H1 (cell line): ENCODE measurements around the gene GRIFIN. TPM values are rescaled to one million over a fixed set of nuclear protein-coding genes. Genes with fewer than 3 reads are reported as not detected.

Experiments used
- CTCF ChIA-PET: fragments of 300-600 bp; sonication (Branson Sonifier 250); formaldehyde crosslinking; loops from one replicate; lab custom pipeline; 2021; ENCODE audit not compliant: partially characterized antibody; lab: Charles Lee
- POLR2A ChIA-PET: fragments of 300-600 bp; sonication (Branson Sonifier 250); formaldehyde crosslinking; loops from one replicate; lab custom pipeline; 2021; ENCODE audit warnings: inconsistent platforms; ENCODE audit not compliant: partially characterized antibody; lab: Charles Lee
- DNase-seq, 2 experiments: peaks; one replicate each; pipeline versions ENCODE4 v3.0.0 to v3.0.0-alpha.2; 2010 to 2022; ENCODE audit warnings: low spot score in 2 of 2, low read depth in 1 of 2, mixed read lengths in 1 of 2
- FAIRE-seq: peaks from 2 replicates; lab custom pipeline; 2011; peaks lifted over from hg19 to GRCh38; lab: Jason Lieb, UNC
- H2AFZ ChIP-seq: 2 replicates; pipeline ENCODE4 v1.8.1; 2012; ENCODE audit warnings: low read length, inconsistent platforms
- H2AK5ac ChIP-seq: 2 replicates; pipeline ENCODE4 v1.6.1; 2013; ENCODE audit warnings: low read depth, low read length
- H2BK120ac ChIP-seq: replicated peaks from 2 replicates; pipeline ENCODE3; 2013; ENCODE audit warnings: low read depth, low read length, inconsistent platforms
- H2BK12ac ChIP-seq: 2 replicates; pipeline ENCODE4 v1.6.1; 2013; ENCODE audit warnings: low read depth, low read length
- H2BK15ac ChIP-seq: 2 replicates; pipeline ENCODE4 v1.6.1; 2013; ENCODE audit warnings: low read length
- H2BK20ac ChIP-seq: 2 replicates; pipeline ENCODE4 v1.6.1; 2013; ENCODE audit warnings: low read length
- H2BK5ac ChIP-seq: 2 replicates; pipeline ENCODE4 v1.6.1; 2013; ENCODE audit warnings: low read depth, low read length
- H3K14ac ChIP-seq: 2 replicates; pipeline ENCODE4 v1.6.1; 2013; ENCODE audit warnings: inconsistent platforms; ENCODE audit not compliant: insufficient read length
- H3K18ac ChIP-seq: 2 replicates; pipeline ENCODE4 v1.6.1; 2013; ENCODE audit warnings: low read length; ENCODE audit errors: extremely low read depth
- H3K23ac ChIP-seq: 2 replicates; pipeline ENCODE4 v1.6.1; 2013; ENCODE audit warnings: inconsistent platforms; ENCODE audit not compliant: insufficient read length
- H3K23me2 ChIP-seq: 2 replicates; pipeline ENCODE4 v1.6.1; 2013; ENCODE audit warnings: low read depth, low read length
- H3K27ac ChIP-seq: 2 replicates; pipeline ENCODE4 v1.6.1; 2011; ENCODE audit warnings: low read depth, low read length, inconsistent platforms
- H3K27me3 ChIP-seq, 4 experiments: replicated peaks in 1 of 4; 1 replicate in 1 of 4; 2 replicates in 3 of 4; pipeline versions ENCODE4 v1.6.1 to v1.8.1; 2011 to 2013; ENCODE audit warnings: low read length in 3 of 4, mild to moderate bottlenecking in 3 of 4, inconsistent platforms in 2 of 4, mixed read lengths in 2 of 4, moderate library complexity in 1 of 4; ENCODE audit not compliant: control insufficient read depth in 3 of 4, insufficient read depth in 3 of 4; ENCODE audit errors: extremely low read depth in 1 of 4
- H3K36me3 ChIP-seq, 4 experiments: 2 replicates each; pipeline versions ENCODE4 v1.6.1 to v1.8.1; 2011 to 2013; ENCODE audit warnings: mild to moderate bottlenecking in 4 of 4, low read length in 3 of 4, moderate library complexity in 2 of 4, control low read depth in 1 of 4, inconsistent platforms in 1 of 4; ENCODE audit not compliant: insufficient read depth in 4 of 4, control insufficient read depth in 2 of 4
- H3K4ac ChIP-seq: replicated peaks from 2 replicates; pipeline ENCODE3; 2013; ENCODE audit warnings: low read length, low read depth, mixed read lengths, inconsistent platforms; ENCODE audit not compliant: insufficient read length
- H3K4me1 ChIP-seq, 4 experiments: replicated peaks in 1 of 4; 1 replicate in 1 of 4; 2 replicates in 3 of 4; pipeline versions ENCODE4 v1.6.1 to v1.8.1; 2011 to 2013; ENCODE audit warnings: low read length in 3 of 4, inconsistent platforms in 2 of 4, mixed read lengths in 1 of 4; ENCODE audit not compliant: insufficient read depth in 4 of 4, control insufficient read depth in 3 of 4
- H3K4me2 ChIP-seq, 2 experiments: 2 replicates each; pipeline versions ENCODE4 v1.6.1 to v1.8.1; 2011 to 2013; ENCODE audit warnings: low read depth in 2 of 2, low read length in 2 of 2, control low read depth in 1 of 2, inconsistent platforms in 1 of 2, mild to moderate bottlenecking in 1 of 2; ENCODE audit not compliant: insufficient read depth in 1 of 2
- H3K4me3 ChIP-seq, 4 experiments: fragments of 200-600, 300-600 bp in 1 of 4; sonication (generic), shearing (Covaris generic), sonication (Bioruptor Twin) in 1 of 4; 2 replicates each; pipeline versions ENCODE4 v1.5.1 to v1.8.1; 2011 to 2016; ENCODE audit warnings: low read length in 4 of 4, low read depth in 3 of 4, control low read depth in 2 of 4, inconsistent platforms in 2 of 4, mild to moderate bottlenecking in 2 of 4, mixed read lengths in 1 of 4, moderate library complexity in 1 of 4; ENCODE audit not compliant: insufficient read depth in 2 of 4; ENCODE audit errors: extremely low read depth in 1 of 4
- H3K56ac ChIP-seq: replicated peaks from 2 replicates; pipeline ENCODE3; 2013; ENCODE audit warnings: low read depth, mild to moderate bottlenecking, mixed read lengths, low read length, inconsistent platforms; ENCODE audit not compliant: insufficient read length
- H3K79me1 ChIP-seq: 2 replicates; pipeline ENCODE4 v1.6.1; 2013; ENCODE audit warnings: low read depth, low read length, control low read depth
- H3K79me2 ChIP-seq, 2 experiments: 2 replicates each; pipeline versions ENCODE4 v1.6.1 to v1.8.1; 2012 to 2013; ENCODE audit warnings: low read length in 2 of 2, mild to moderate bottlenecking in 2 of 2, inconsistent platforms in 1 of 2; ENCODE audit not compliant: insufficient read depth in 2 of 2, control insufficient read depth in 1 of 2
- H3K9ac ChIP-seq, 4 experiments: replicated peaks in 1 of 4; 1 replicate in 1 of 4; 2 replicates in 3 of 4; pipeline versions ENCODE4 v1.6.1 to v1.8.1; 2011 to 2013; ENCODE audit warnings: low read depth in 3 of 4, low read length in 3 of 4, control low read depth in 2 of 4, mild to moderate bottlenecking in 2 of 4, moderate library complexity in 2 of 4, inconsistent platforms in 1 of 4; ENCODE audit errors: extremely low read depth in 1 of 4
- H3K9me3 ChIP-seq, 2 experiments: 2 replicates each; pipeline versions ENCODE4 v1.6.1 to v1.8.1; 2012 to 2013; ENCODE audit warnings: mild to moderate bottlenecking in 2 of 2, moderate library complexity in 2 of 2, control low read depth in 1 of 2, inconsistent platforms in 1 of 2, low read depth in 1 of 2, low read length in 1 of 2, mixed read lengths in 1 of 2; ENCODE audit not compliant: insufficient read depth in 2 of 2
- H4K20me1 ChIP-seq, 2 experiments: replicated peaks in 1 of 2; 2 replicates each; pipeline versions ENCODE3 to v1.8.1; 2011 to 2013; ENCODE audit warnings: inconsistent platforms in 2 of 2, low read length in 2 of 2, mild to moderate bottlenecking in 1 of 2; ENCODE audit not compliant: insufficient read depth in 2 of 2, control insufficient read depth in 1 of 2
- H4K5ac ChIP-seq: 2 replicates; pipeline ENCODE4 v1.6.1; 2013; ENCODE audit warnings: low read length, low read depth, mixed read lengths, inconsistent platforms; ENCODE audit not compliant: insufficient read length
- H4K8ac ChIP-seq: 2 replicates; pipeline ENCODE4 v1.8.0; 2013; ENCODE audit warnings: mild to moderate bottlenecking, moderate library complexity, low read length, inconsistent platforms; ENCODE audit not compliant: insufficient read depth; ENCODE audit errors: extremely low read depth
- H4K91ac ChIP-seq: replicated peaks from 2 replicates; pipeline ENCODE3; 2013; ENCODE audit warnings: low read length, mixed read lengths, inconsistent platforms; ENCODE audit not compliant: insufficient read length
- JUN ChIP-seq: IDR thresholded peaks from 2 replicates; pipeline ENCODE4 v1.6.1; 2011; ENCODE audit warnings: low read depth, mild to moderate bottlenecking, improper control_type of control experiment, low read length
- KDM5A ChIP-seq: fragments of 200-600 bp; IDR thresholded peaks from 2 replicates; pipeline ENCODE4 v1.7.1; 2012; ENCODE audit warnings: mild to moderate bottlenecking, low read length, inconsistent platforms, mixed read lengths
- PHF8 ChIP-seq: fragments of 200-600 bp; sonication (generic); conservative IDR thresholded peaks from 2 replicates; pipeline ENCODE4 v1.7.1; 2012; ENCODE audit warnings: low read depth, mild to moderate bottlenecking, inconsistent platforms, low read length, moderate library complexity
- POLR2AphosphoS5 ChIP-seq: IDR thresholded peaks from 2 replicates; pipeline ENCODE4 v1.6.1; 2011; ENCODE audit warnings: low read depth, low read length
- RAD21 ChIP-seq, 2 experiments: IDR thresholded peaks in 1 of 2; conservative IDR thresholded peaks in 1 of 2; 2 replicates each; pipeline ENCODE4 v1.6.1; 2011; ENCODE audit warnings: low read depth in 2 of 2, low read length in 2 of 2, improper control_type of control experiment in 1 of 2, inconsistent platforms in 1 of 2, mild to moderate bottlenecking in 1 of 2, moderate library complexity in 1 of 2
- SIX5 ChIP-seq: IDR thresholded peaks from 2 replicates; pipeline ENCODE4 v1.6.1; 2011; ENCODE audit warnings: mild to moderate bottlenecking, low read depth, low read length
- SP1 ChIP-seq: IDR thresholded peaks from 2 replicates; pipeline ENCODE4 v1.6.1; 2011; ENCODE audit warnings: low read depth, low read length
- SP4 ChIP-seq: IDR thresholded peaks from 2 replicates; pipeline ENCODE4 v1.6.1; 2012; ENCODE audit warnings: low read length, inconsistent platforms
- SUZ12 ChIP-seq: fragments of 200-600 bp; sonication (generic); IDR thresholded peaks from 2 replicates; pipeline ENCODE4 v1.6.1; 2012; ENCODE audit warnings: mild to moderate bottlenecking, inconsistent platforms, low read length, moderate library complexity, mixed read lengths
- TAF1 ChIP-seq: IDR thresholded peaks from 2 replicates; pipeline ENCODE4 v1.6.1; 2011; ENCODE audit warnings: mild to moderate bottlenecking, low read depth, low read length
- TAF7 ChIP-seq: optimal IDR thresholded peaks from 2 replicates; pipeline ENCODE3; 2011; ENCODE audit warnings: low read depth, mild to moderate bottlenecking, inconsistent platforms, low read length, moderate library complexity, borderline replicate concordance
- TEAD4 ChIP-seq: IDR thresholded peaks from 2 replicates; pipeline ENCODE4 v1.6.1; 2012; ENCODE audit warnings: low read depth, low read length, inconsistent platforms, mixed read lengths
- WGBS, 2 experiments: shearing (Covaris generic) in 1 of 2; methylation state at CpG; one replicate each; pipeline versions ENCODE4 v1.1.6 to v1.1.7; 2013 to 2015; ENCODE audit warnings: low lambda C conversion rate in 2 of 2, mixed read lengths in 2 of 2, inconsistent platforms in 1 of 2, low coverage in 1 of 2, missing lambda C conversion rate in 1 of 2; ENCODE audit not compliant: insufficient replicate concordance in 2 of 2, insufficient coverage in 1 of 2, insufficient read length in 1 of 2; ENCODE audit errors: extremely low coverage in 1 of 2, missing lambda C conversion rate in 1 of 2; 5-methylcytosine and 5-hydroxymethylcytosine counted together
- polyA plus RNA-seq, 7 experiments: library from polyadenylated mRNA; depleted of rRNA in 3 of 7; stranded (reverse) in 5 of 7; unstranded in 2 of 7; fragments of >200 nt in 5 of 7; fragments of 200-250 nt in 2 of 7; gene quantifications; 1 replicate in 5 of 7; 2 replicates in 1 of 7; 4 replicates in 1 of 7; pipeline versions ENCODE4 v1.2.1 to v1.2.3, GENCODE V29; 2011 to 2013; ENCODE audit warnings: missing spikeins in 2 of 7, mixed read lengths in 2 of 7
- total RNA-seq: library from RNA; stranded (reverse); fragmentation: NEBNext Ultra II Directional; extraction: Animal tissue kit (Norgen Biotek cat#: 25700); gene quantifications from 2 replicates; pipeline ENCODE4 v1.2.1, GENCODE V29; 2021

GRIFIN gene
- total and polyA plus RNA-seq, 2 of the 8 experiments (the other 6 are each of a cell fraction or from before 2014, with no cell fraction given): not detected

GRCh38 chr7:2479276-2480069 is 3.3 kb upstream of the GRIFIN start:
- H4K91ac ChIP-seq: peak overlapping the region; percentile 94
- no peaks in the 10 kb centered on the region for H3K79me1 ChIP-seq
- H3K4me2 ChIP-seq: no peak overlapping the region
- ChIA-PET POLR2A (interaction anchor here (1.0 to 2.5 kb wide), 7 partner anchors 9 to 70 kb away, joined by 3 to 11 read pairs (median 4); no protein-coding TSS in a partner anchor), CTCF (interaction anchor here (1.0 to 3.6 kb wide), 13 partner anchors 8 to 130 kb away, joined by 3 to 24 read pairs (median 4); no protein-coding TSS in a partner anchor)
- H3K36me3 ChIP-seq: no peaks in the 10 kb centered on the region
- no peak overlapping the region for H2AFZ ChIP-seq
- 82% methylated on average over 14 of the region's 16 CpGs; no CpG with 5 or more reads in 1 of the 2 experiments for WGBS, 2 experiments
- no peak overlapping the region for H3K14ac ChIP-seq
- peak overlapping the region; percentile 59 for H3K4ac ChIP-seq
- no peaks in the 10 kb centered on the region for H4K20me1 ChIP-seq
- peak overlapping the region; percentile 63; the same call in 1 of the 2 replicates for H4K8ac ChIP-seq
- peak overlapping the region; percentile 42; the same call in 1 of the 2 replicates for H2AK5ac ChIP-seq
- no peak overlapping the region for H3K18ac ChIP-seq
- no peak overlapping the region for H2BK20ac ChIP-seq
- no peaks in the 10 kb centered on the region for H3K79me2 ChIP-seq
- no peaks in the 10 kb centered on the region; a peak in 2 of 7 replicates for H3K27me3 ChIP-seq
- H3K56ac ChIP-seq: no peak overlapping the region
- no peak overlapping the region; the same call in 1 of the 2 replicates for H2BK15ac ChIP-seq
- H3K4me3 ChIP-seq: no peak overlapping the region
- H4K5ac ChIP-seq: no peak overlapping the region
- peak overlapping the region; percentile 80 for H2BK120ac ChIP-seq
- no peaks in the 10 kb centered on the region; the same call in 1 of the 2 replicates for H3K23me2 ChIP-seq
- DNase-seq (no peak), FAIRE-seq (no peak)
- H3K23ac ChIP-seq: no peak overlapping the region
- peak overlapping the region; percentile 65; the same call in 1 of the 2 replicates for H2BK12ac ChIP-seq
- H3K4me1 ChIP-seq: peaks cover 0 to 26% (median 13%) of the 10 kb centered on the region in 4 experiments; a peak in 6 of 7 replicates
- no peak overlapping the region for H3K9ac ChIP-seq
- H3K27ac ChIP-seq: no peak overlapping the region
- H2BK5ac ChIP-seq: 0 out of 2 replicates have a peak overlapping the region, but pooled peaks have one; percentile 60
- no peaks in the 10 kb centered on the region; a peak in 1 of 4 replicates for H3K9me3 ChIP-seq
- TF ChIP-seq TAF1: no peak
- TF ChIP-seq SP1: no peak
- no peak for TF ChIP-seq PHF8
- no peak for TF ChIP-seq SIX5
- no peak for TF ChIP-seq POLR2AphosphoS5
- no peak for TF ChIP-seq TAF7
- TF ChIP-seq SP4: no peak
- TF ChIP-seq SUZ12: no peak
- TF ChIP-seq JUN: no peak
- TF ChIP-seq KDM5A: no peak
- TF ChIP-seq TEAD4: no peak
- TF ChIP-seq RAD21 (IDR thresholded peaks at IDR 0.05 in 1 of 2, conservative IDR thresholded peaks at IDR 0.05 in 1 of 2; ENCODE audit: low read depth in 2 of 2, low read length in 2 of 2): no peak
